ENCODE results near the gene COG7.

COG7 gene

GRCh38 chr16:23351360-23351759 lies 101.6 kb downstream of the COG7 start:
- no peak for DNase-seq (ENCODE audit: low spot score)
- in situ Hi-C loops (cut with MboI; ENCODE audit: low pct_unique_long_range_greater_than_20kb, low sequenced_read_pairs, unreplicated experiment): no loop called here

GRCh38 chr16:23348579-23349469 lies 104.2 kb downstream of the COG7 start:
- peak; percentile 27 for TF ChIP-seq CTCF (IDR thresholded peaks at IDR 0.05; ENCODE audit: extremely low read depth, insufficient read depth, missing control alignments)
- in situ Hi-C loops (cut with MboI; ENCODE audit: low pct_unique_long_range_greater_than_20kb, low sequenced_read_pairs, unreplicated experiment): no loop called here
- DNase-seq (ENCODE audit: low spot score): no peak

More at GRCh38 chr16:23351360-23351759, 101.6 kb downstream of the COG7 start:
- TF ChIP-seq CTCF (IDR thresholded peaks at IDR 0.05; ENCODE audit: extremely low read depth, insufficient read depth, missing control alignments): no peak

GRCh38 chr16:23345237-23345636 lies 107.8 kb downstream of the COG7 start:
- in situ Hi-C loops (cut with MboI; ENCODE audit: low pct_unique_long_range_greater_than_20kb, low sequenced_read_pairs, unreplicated experiment): no loop called here
- TF ChIP-seq CTCF (IDR thresholded peaks at IDR 0.05; ENCODE audit: extremely low read depth, insufficient read depth, missing control alignments): no peak
- DNase-seq (ENCODE audit: low spot score): no peak

GRCh38 chr16:23343643-23344612 lies 109.1 kb downstream of the COG7 start:
- in situ Hi-C loops (cut with MboI; ENCODE audit: low pct_unique_long_range_greater_than_20kb, low sequenced_read_pairs, unreplicated experiment): no loop called here
- no peak for TF ChIP-seq CTCF (IDR thresholded peaks at IDR 0.05; ENCODE audit: extremely low read depth, insufficient read depth, missing control alignments)

GRCh38 chr16:23342083-23342640 lies 110.8 kb downstream of the COG7 start:
- TF ChIP-seq CTCF (IDR thresholded peaks at IDR 0.05; ENCODE audit: extremely low read depth, insufficient read depth, missing control alignments): no peak
- no peak for DNase-seq (ENCODE audit: low spot score)
- in situ Hi-C loops (cut with MboI; ENCODE audit: low pct_unique_long_range_greater_than_20kb, low sequenced_read_pairs, unreplicated experiment): no loop called here

More at GRCh38 chr16:23343643-23344612, 109.1 kb downstream of the COG7 start:
- DNase-seq (ENCODE audit: low spot score): no peak

- TF ChIP-seq CTCF (IDR thresholded peaks at IDR 0.05; ENCODE audit: extremely low read depth, insufficient read depth, missing control alignments): no peak
- in situ Hi-C loops (cut with MboI; ENCODE audit: low pct_unique_long_range_greater_than_20kb, low sequenced_read_pairs, unreplicated experiment): no loop called here
- no peak for DNase-seq (ENCODE audit: low spot score)
Measured at GRCh38 chr16:23339787-23340186, 113.2 kb downstream of the COG7 start.

All from GM13977 (cell line).